ELR (cell line): ENCODE data around the gene SYP.

Experiments used
- DNase-seq: peaks from one replicate; pipeline ENCODE4 v3.0.0-alpha.2; 2015; ENCODE audit warnings: low read depth

SYP gene

DNA sequence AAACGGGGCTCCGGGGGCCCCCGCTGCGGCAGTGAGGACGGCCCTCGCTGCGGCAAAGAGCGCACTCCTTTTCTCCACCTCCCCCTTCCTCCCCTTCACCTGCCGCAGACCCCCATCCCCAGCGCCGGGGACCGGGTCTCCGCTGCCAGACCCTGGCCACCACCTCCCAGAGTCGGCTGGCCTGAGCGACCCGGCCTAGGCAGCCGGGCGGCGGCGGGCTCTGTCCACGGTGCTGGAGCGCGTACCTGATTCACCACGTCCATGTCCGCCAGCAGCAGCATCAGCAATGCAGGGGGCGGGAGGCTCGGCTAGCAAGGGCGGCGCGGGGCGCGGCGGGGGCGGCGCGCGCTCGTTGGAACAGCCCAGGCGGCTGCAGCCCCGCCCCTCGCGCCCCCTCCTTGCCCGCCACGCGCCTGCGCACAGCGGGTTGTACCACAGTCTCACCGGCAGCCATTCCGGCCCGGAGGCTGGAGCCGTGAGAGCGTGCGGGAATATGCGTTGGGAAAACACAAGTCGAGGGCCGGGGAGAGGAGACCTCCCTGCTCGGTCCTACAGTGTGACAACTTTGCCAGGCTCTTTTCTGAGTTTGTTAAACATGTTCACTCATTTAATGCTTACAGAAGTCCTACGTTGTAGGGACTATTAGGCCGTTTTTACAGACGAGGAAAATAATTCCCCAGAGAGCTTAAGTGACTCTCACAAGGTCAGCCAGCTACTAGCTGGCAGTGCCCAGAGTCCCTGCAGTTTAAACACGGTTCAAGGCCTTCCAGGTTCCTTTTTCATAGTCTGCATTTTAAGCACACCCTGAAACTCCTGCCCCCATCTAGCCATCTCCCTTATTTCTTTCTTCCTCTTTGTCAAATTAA, at the start of gene SYP:
TSS of gene SYP (minus strand) at position 288 of the 866 bp plus-strand sequence. CDS start at position 281, 7 bp downstream.
- peak; percentile 87 for DNase-seq

DNA sequence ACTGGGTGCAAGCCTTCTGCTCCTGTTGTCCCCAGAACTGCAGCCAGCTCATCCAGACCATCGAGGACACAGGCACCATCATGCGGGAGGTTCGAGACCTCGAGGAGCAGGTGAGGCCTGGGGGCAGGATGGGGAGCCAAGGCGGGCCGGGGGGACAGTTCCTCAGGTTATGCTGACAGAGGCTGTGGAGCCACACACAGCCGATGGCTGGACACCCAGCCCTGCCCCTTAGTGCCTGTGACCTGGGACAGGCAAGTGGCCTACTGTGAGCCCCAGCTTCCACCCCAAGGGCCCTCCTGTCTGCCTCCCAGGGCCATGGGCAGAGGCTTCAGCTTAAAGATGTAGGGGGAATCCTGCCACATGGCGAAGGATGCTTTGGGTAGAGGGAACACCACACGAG, 49.6 kb upstream of the SYP start:
- no peak for DNase-seq

DNA sequence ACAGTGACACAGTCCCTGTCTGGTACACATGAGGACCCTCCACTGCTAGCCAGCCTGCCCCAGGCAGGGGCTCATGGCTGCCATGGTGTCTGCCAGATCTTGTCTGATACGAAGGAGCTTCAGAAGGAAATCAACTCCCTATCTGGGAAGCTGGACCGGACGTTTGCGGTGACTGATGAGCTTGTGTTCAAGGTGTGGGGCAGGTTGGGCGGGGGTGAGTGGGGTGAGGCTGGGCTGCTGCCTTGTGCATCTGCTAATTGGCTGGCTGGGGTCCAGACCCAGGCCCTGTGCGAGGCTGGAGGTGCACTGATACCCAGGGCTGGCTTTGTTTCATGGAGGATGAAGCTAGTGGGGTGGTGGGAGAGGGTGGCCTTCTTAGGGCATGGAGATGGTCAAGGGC, 49.1 kb upstream of the SYP start:
- no peak for DNase-seq

DNA sequence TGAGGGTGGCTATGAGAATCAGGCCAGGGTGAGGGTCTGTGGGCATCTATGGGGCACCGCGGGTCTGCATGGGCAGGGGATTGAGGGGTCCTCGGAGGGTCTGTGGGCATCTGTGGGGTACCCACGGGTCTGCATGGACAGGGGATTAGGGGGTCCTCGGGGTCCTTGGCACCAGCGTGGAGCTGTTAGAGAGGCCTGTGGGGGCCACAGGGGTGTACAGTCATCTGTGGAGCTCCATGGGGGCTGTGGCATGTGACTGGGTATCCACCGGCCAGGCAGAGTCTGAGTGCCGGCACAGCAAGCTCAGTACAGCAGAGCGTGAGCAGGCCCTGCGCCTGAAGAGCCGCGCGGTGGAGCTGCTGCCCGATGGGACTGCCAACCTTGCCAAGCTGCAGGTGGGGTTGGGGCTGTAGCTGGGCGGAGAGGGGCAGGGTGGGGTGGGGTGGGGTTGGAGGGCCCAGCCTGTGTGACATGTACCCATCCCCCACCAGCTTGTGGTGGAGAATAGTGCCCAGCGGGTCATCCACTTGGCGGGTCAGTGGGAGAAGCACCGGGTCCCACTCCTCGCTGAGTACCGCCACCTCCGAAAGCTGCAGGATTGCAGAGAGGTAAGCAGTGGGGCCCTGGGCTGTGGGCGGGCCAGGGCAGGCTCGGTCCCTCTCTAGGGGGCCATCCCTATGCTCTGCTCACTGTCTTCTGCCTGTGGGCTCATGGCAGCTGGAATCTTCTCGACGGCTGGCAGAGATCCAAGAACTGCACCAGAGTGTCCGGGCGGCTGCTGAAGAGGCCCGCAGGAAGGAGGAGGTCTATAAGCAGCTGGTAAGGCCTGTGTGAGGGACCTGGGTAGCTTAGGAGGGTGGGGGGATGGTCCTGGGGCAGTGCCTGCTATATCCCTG, 48.2 kb upstream of the SYP start:
- DNase-seq: no peak

DNA sequence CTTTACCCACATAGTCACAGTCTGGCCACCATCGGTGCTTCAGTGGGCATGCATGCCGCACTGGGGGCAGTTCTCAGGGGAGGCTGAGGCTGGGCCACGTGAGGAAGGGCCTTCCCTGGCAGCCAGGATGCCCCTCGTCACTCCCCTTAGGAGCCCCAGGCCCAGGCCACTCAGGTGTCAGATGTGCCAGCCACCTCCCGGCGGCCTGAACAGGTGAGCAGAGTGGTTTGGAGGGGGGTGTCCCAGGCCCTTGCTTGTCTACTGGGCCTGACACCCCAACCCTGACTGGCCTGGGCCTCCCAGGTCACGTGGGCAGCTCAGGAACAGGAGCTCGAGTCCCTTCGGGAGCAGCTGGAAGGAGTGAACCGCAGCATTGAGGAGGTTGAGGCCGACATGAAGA, 47.4 kb upstream of the SYP start:
- no peak for DNase-seq

DNA sequence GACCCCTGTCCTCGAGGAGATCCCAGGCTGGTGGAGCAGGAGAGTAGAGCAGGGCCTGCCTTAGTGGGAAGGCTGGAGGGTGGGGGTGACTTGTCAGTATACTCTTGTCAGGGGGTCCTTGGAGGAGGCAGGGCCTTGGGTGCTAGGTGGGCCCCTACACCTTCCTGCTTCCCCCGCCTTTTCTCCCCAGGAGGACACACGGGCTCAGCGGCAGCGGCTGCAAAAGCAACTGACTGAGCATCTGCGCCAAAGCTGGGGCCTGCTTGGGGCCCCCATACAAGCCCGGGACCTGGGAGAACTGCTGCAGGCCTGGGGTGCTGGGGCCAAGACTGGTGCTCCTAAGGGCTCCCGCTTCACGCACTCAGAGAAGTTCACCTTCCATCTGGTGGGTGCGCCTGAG, 46.5 kb upstream of the SYP start:
- no peak for DNase-seq

DNA sequence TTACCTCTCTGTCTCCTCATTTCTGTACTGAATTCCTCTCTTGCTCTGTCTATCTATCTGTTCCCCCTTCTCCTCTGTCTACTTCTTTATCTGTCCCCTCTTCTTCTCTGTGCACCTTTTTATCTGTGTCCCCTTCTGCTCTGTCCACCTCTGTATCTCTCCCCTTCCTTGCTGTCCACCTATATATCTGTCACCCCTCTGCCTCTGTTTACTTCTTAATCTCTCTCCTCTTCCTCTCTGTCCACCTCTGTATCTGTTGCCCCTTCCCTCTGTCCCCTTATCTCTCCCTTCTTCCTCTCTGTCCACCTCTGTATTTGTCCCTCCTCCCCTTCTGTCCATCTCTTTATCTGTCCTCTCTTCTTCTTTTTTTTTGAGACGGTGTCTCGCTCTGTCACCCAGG, 44.2 kb upstream of the SYP start:
- DNase-seq: no peak

DNA sequence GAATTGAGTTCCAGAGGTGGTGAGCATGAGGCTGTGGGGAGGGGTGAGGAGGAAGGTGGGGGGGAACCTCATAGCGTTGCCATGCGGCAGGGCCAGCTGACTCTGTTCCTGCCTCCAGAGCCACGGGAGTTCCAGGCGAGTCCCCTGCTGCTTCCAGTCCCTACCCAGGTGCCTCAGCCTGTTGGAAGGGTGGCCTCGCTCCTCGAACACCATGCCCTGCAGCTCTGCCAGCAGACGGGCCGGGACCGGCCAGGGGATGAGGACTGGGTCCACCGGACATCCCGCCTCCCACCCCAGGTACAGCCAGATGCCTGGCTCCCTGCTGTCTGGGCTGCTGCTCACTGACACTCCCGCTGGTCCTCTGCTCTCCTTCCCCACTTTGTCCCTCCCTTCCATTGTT, 43.2 kb upstream of the SYP start:
- no peak for DNase-seq

DNA sequence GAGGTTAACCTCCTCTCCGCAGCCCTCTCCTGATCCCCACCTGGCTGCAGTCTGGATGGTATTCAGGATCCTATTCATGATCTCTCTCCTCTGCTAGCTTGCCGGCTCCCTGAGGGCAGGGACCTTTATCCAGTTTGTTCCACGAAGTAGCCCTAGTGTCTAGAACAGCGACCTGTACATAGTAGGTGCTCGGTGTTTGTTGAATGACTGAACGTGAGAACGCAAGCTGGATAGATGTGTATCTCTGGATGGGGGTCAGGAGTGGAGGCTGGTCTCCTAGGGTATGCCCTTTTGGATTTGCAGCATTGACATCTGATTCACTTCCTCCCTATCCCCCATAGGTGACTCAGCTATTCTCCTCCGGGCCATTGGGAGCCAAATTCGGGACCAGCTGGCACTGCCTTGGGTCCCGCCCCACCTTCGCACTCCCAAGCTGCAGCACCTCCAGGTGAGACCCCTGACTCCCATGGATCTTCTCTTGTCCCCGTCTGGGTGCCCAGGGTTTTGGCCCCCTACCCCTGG, 42.6 kb upstream of the SYP start:
- peak; percentile 43 for DNase-seq

DNA sequence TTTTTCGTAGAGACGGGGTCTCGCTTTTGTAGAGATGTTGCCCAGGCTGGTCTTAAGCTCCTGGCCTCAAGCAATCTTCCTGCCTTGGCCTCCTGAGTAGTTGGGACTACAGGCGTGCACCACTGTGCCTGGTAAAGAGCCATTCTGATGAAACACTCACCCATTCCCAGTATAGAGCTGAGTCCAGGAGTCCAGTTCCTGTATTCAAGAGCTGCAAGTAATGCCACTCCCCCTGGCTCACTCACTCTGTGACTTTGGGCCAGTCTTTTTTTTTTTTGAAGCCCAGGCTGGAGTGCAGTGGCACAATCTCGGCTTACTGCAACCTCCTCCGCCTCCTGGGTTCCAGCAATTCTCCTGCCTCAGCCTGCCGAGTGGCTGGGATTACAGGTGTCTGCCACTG, 38.7 kb upstream of the SYP start:
- no peak for DNase-seq

DNA sequence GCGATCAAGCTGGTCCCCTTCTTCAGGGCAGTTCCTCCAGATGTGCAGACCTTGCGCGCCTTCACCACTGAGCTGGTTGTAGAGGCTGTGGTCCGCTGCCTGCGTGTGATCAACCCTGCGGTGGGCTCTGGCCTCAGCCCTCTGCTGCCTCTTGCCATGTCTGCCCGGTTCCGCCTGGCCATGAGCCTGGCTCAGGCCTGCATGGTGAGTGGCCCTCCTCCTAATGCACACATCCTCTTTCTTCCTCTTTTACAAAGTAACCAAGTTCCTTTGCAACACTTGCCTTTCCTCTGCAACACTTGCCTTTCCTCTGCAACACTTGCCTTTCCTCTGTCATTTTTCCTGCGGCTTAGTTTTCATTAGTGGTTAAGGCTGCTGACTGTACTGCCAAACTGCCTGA, 37.1 kb upstream of the SYP start:
- DNase-seq: no peak

DNA sequence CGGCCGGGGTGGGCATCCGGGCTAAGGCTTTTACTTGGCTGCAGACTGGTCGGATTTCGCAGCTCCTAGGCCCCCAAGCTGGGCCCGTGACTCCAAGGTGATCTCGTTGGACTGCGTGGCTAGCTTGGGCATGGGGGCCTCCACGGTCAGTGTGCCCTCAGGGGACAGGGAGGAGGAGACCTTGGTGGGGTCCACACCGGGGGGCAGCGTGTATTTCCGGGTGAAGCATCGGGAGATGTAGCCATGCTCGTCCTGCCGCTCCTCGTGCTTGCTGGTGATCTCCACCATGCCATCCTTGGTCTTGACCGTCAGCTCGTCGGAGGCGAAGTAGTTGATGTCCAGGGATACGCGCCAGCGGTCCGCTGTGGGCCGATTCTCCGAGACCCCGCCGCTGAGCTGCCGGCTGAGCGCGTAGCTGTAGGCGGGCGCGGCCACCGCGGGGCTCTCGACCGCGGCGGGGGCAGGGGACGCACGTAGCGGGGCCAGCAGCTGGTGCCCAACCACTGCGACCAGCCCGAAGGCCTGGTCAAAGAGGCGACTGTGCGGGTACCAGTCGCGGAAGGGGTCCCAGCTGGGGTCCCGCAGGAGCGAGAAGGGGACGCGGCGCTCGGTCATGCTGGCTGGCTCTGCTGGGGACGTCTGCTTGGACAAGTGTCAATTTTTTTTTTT, 34.0 kb upstream of the SYP start:
- DNase-seq: no peak

DNA sequence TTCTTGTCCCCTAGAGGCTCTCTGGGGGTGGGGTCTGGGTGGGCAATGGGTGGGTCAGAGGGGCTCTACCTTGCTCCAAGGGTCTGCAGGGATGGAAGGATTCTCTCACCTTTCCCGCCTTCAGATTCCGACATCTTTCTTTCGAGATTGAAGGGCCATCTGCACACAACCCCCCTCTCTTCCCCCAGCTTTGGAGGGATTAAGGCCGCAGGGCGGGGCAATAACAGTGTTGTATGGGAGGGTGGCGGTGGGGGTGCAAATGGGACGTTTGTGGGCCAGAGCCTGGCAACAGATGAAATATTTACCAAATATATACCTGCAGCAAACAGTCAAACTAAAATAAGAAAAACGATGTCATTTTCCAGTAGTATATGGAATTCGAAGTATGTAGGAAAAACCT, 33.2 kb upstream of the SYP start, which contains the start of gene CACNA1F:
TSS of gene CACNA1F (minus strand) at position 165 of the 400 bp plus-strand sequence. CDS start at position 134, 31 bp downstream.
- no peak for DNase-seq

DNA sequence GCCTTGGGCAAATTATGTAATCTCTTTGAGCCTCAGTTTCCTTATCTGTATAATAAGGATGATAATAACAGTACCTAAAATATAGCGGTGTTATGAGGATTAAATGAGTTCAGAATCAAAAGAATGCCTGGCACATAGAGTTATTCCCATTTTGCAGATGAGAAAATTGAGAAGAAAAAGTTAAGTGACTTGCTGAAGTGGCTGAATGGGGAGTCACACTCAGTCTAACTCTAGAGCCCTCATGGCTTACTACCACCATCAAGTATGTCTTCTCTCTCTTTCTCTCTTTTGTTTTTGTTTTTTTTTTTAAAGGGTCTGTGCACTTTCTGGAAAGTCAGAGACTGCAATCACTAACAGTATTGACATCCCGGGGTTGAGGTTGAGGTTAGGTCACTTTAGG, 32.5 kb upstream of the SYP start:
- no peak for DNase-seq

DNA sequence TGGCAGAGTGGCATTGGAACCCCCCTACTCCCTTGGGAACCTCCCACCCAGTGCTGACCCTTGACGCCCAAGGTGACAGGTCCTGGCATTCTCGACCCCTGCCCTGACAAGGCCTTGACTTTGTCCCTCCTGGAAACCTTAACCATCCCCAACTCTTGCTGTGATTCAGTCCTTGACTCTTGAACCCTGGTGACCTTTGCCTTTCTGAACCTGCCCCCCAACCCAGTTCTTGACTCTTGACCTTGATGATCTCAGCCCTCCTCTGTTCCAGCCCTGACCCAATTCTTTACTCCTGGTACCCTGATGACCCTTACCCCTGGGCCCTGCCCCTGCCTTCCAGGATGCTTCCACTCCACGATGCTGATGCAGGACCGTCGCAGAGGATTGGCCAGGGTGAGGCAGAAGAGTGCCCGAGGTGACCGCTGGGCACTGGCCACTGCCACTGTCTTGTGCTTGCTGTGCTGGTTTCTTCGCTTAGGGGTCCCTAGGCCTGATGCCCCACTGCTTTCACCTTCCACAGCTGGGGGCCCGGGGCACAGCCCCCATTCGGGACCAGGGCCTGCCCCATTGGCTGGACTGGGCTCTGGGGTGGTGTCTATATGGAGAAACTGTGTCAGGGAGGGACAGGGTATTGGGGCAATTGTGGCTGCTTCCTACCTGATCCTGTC, 31.5 kb upstream of the SYP start:
- DNase-seq: no peak

DNA sequence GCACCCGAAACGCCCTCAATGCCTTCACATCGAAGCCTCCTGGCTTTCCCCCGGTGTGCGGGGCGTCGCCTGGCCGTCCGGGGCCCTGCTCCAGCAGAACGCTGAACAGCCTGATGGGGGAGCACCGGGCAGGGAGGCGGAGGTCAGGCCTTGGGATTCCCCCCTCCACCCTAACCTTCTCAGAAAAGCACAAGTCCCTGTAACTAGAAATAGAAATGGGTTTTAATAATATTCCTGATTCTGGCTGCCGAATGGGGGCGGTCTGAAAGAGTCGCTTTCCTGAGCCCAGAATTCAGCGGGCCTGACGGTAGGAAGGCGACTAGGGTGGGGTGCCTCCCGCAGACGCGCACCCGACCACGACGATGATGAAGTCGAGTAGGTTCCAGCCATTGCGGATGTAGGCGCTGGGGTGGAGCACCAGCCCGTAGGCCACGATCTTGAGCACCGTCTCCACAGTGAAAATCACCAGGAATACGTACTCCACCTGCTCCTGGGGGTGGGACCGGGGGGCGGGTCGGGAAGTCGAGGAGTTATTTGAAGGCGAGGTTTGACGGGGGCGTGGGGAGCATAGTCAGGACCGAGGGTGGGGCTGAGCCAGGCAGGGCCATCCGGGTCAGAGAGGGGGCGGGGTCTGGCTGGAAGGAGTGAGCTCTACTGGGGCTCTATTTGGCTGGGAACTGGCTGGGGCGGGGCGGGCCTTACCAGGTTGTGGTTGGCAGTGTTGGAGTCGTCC, 30.7 kb upstream of the SYP start:
- DNase-seq: no peak

DNA sequence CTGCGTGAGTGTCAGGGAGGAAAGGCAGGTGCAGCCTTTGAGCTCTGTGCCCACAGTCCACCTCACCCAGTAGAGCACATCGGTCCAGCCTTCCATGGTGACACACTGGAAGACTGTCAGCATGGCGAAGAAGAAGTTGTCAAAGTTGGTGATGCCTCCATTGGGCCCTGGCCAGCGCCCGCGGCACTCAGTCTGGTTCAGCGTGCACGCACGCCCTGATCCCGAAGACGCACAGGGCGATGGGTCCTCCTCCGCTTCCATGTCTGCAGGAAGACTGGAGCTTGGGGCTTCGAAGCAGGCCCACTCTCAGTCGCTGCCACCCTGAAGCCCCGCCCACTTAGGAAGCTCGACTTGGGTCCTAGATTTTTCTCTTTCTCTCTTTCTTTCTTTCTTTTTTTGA, 28.2 kb upstream of the SYP start:
- no peak for DNase-seq

DNA sequence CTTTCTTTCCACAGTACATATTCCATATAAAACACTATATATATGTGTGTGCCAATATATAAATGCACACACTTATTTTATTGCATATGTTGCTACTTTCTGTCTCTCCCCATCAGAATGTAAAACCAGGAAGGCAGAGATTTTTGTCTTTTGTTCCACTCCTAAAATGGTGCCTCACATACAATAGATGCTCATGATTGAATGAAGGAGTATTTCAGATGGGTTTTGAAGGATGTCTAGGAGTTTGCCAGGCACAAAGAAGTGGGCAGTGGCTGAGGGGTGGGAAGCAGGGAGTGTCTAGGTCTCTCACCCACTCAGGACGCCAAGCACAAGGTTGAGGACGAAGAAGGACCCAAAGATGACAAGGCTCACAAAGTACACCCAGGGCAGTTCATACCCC, 27.7 kb upstream of the SYP start:
- DNase-seq: no peak

DNA sequence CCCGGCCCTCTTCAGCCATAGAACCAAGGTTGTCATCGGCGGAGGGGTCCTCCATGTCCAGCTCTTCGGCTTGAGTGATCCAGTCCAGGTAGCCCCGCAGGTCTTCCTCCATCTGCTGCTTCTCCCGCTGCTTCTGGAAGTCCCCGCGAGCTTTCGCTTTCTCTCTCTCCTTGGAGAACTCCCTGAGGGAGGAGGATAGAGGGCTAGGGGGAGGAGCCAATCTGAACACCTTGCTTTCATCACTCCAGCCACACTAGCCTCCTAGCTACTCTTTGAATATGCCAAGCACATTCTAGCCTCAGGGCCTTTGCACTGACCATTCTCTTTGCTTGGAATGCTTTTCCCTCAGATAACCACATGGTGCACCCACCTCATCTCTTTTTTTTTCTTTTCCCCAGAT, 27.0 kb upstream of the SYP start:
- no peak for DNase-seq

DNA sequence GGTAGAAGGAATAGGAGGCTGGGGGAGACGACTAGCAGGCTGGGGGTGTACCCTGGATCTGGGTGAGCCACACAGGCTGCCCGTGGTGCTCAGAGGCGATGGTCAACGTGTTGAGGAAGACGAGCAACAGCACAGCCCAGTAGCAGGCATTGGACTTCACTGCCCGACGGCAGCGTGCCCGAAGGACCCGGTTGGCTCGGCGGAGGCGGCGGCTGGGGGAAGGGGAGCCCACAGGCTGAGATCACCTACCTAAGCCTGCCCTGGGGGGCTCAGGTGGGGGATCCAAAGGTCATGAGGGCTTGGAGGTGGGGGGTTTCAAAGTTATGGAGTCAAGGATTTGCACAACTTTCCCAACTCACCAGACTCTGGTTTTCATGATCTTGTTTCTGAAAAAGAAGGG, 25.9 kb upstream of the SYP start:
- no peak for DNase-seq

DNA sequence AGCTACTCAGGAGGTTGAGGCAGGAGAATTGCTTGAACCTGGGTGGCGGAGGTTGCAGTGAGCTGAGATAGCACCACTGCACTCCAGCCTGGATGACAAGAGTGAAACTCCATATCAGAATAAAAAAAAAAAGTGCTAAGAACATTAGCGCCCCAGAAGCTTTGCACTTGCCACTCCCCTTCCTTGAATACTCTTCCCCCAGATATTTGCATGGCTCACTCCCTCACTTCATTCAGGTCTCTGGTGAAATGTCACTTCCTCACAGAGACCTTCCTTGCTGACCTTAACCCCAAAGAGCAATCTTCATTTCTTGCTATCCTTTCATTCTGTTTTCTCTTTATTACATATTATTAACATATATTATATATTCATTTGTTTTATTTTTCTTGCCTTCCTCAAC, 21.9 kb upstream of the SYP start:
- DNase-seq: no peak
